GM23248 (cell line): ENCODE data around the gene NFAT5.

Experiments
- EZH2 ChIP-seq: fragments of 200-600 bp; sonication (generic); IDR thresholded peaks from 2 replicates; pipeline ENCODE4 v1.6.1; 2018; ENCODE audit warnings: antibody characterized with exemption, mild to moderate bottlenecking; ENCODE audit not compliant: insufficient read depth, poor library complexity, severe bottlenecking
- EZH2phosphoT487 ChIP-seq: fragments of 200-600 bp; sonication (generic); IDR thresholded peaks from 2 replicates; pipeline ENCODE4 v1.6.1; 2018; ENCODE audit warnings: antibody characterized with exemption, moderate library complexity, mild to moderate bottlenecking, low read depth; ENCODE audit not compliant: insufficient read depth

DNA sequence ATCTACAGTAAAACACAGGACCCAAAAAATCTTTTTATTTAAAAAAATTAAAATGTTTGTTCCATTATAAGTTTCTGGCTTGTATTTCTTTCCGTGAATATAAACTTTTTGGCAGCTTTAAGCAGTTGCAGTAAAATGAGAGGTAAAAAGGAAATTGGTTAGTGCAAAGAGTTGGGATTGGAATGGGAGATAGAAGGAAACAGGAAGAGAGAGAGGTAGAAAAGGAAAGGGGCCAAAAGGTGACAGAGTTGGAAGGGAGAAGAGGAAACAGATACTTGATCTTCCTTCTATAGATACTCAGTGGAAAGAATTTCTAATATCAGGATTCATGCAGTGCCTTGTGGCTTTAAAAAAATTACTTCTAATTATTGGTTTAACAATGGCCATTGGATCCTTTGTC lies 97.1 kb downstream of the NFAT5 start:
- TF ChIP-seq EZH2phosphoT487 (no peak), EZH2 (no peak)
